NT2/D1 (cell line): ENCODE data around the gene GPSM1.

Experiments
- DNase-seq: peaks from one replicate; pipeline ENCODE4 v3.0.0-alpha.2; 2011; ENCODE audit warnings: low read depth, low spot score
- H3K27me3 ChIP-seq: 2 replicates; pipeline ENCODE4 v1.6.0; 2011; ENCODE audit warnings: mild to moderate bottlenecking; ENCODE audit not compliant: insufficient read length, insufficient read depth
- H3K36me3 ChIP-seq: 2 replicates; pipeline ENCODE4 v1.6.1; 2011; ENCODE audit warnings: mild to moderate bottlenecking, low read length, mixed read lengths; ENCODE audit not compliant: insufficient read depth, insufficient read length
- H3K4me1 ChIP-seq: 2 replicates; pipeline ENCODE4 v1.5.1; 2011; ENCODE audit not compliant: insufficient read depth, insufficient read length
- H3K4me3 ChIP-seq: 2 replicates; pipeline ENCODE4 v1.5.1; 2011; ENCODE audit warnings: low read depth; ENCODE audit not compliant: insufficient read length
- H3K9ac ChIP-seq: 2 replicates; pipeline ENCODE4 v1.6.0; 2011; ENCODE audit warnings: low read depth; ENCODE audit not compliant: insufficient read length
- H3K9me3 ChIP-seq: 2 replicates; pipeline ENCODE4 v1.5.1; 2011; ENCODE audit warnings: mild to moderate bottlenecking, low read length; ENCODE audit not compliant: insufficient read depth
- SUZ12 ChIP-seq: IDR thresholded peaks from 2 replicates; pipeline ENCODE4 v1.6.1; 2011; ENCODE audit not compliant: insufficient read length, insufficient read depth; ENCODE audit errors: extremely low read depth
- YY1 ChIP-seq: IDR thresholded peaks from 2 replicates; pipeline ENCODE4 v1.6.1; 2011; ENCODE audit not compliant: insufficient read length, insufficient read depth
- ZNF274 ChIP-seq: IDR thresholded peaks from 2 replicates; pipeline ENCODE4 v1.6.1; 2011; ENCODE audit warnings: mild to moderate bottlenecking, low read depth, low read length

GPSM1 gene

DNA sequence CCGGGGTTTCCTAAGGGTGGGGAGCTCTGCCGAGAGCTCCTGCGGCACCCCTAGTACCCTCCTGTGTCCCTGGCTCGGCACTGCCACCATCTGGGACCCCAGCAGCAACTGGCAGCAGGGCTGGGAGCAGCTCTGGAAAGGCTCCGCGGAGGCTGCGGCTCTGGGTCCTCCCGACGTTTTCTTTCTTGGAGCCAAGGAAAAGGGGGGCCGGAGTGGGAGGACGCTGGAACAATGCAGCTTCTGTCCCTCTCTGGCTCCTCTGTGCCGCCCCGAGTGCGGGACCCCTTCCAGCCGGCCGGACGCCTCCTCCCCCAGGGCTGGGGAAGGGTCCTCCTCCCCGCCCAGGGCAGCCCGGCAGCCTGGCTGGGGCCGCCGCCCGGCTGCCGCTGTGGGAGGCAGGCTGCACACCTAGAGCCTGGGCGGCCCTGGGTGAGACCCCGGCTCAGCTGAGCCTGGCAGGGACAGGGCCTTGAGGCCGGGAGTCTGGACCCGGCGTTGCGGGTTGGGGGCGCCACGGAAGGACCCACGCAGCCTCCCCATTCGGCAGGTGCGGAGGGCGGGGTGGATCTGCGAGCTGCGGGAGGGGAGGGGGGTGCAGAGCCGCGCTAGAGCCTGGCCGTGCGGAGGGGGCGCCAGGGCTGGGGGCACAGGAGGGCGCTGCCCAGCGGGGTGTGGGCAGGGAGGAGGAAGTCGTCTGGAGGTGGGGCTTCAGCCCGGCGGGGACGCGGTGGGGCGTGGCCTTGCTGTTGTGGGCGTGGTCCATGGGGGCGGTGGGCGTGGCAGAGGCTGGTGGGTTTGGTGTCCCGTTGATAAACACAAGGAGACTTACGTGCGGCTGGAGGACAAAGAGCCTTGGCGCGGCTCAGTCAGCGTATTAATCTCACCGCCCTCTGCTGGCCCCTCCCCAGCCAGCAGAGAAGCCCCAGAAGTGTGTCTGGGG, 15.1 kb downstream of the GPSM1 start:
- peaks cover 52% of the 10 kb centered on the region for H3K36me3 ChIP-seq
- peak overlapping the region; percentile 36 for H3K9ac ChIP-seq
- H3K27me3 ChIP-seq = no peaks in the 10 kb centered on the region

DNA sequence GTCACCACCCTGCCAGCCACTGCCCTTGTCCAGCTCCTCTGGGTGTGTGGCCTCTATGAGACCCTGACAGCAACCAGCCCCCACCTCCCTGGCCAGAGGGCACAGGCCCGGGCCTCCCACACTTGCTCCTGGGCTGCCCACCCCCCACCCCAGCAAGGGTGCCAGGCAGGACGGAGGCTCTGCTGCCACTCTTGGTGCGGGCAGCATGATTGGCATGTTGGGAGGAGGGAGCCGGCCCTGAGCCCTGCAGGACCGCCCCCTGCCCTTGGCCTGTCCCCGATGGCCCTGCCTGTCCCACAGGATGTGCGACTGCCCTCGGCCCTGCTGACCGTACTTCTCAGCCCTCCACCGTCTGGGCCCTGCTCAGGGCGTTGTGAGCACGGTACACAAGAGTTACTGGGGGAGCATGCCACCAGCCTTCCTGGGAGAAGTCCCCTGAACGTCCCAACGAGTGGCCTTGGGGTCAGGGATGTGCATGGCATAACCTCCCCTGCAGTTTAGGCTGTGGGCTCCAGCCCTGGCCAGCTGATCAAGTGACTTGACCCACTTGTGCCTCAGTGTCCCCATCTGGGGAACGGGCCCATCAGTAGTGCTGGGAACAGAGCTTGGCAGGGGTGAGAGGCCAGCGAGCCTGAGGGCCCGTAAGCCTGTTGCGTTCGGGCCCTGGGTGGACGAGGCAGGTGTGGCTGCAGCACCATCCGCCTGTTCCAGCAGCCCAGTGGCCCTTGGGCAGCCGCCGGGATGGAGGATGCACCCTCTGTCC, 16.0 kb downstream of the GPSM1 start:
- DNase-seq = no peak
- H3K9me3 ChIP-seq = no peaks in the 10 kb centered on the region
- peaks cover 49% of the 10 kb centered on the region for H3K4me1 ChIP-seq
- no peaks in the 10 kb centered on the region for H3K27me3 ChIP-seq
- peak overlapping the region; percentile 64 for H3K9ac ChIP-seq
- H3K4me3 ChIP-seq = no peak overlapping the region
- TF ChIP-seq SUZ12 = no peak
- TF ChIP-seq YY1 = no peak
- no peak for TF ChIP-seq ZNF274
- peaks cover 43% of the 10 kb centered on the region for H3K36me3 ChIP-seq

More for the DNA sequence above, 15.1 kb downstream of the GPSM1 start:
- Histone ChIP-seq H3K4me3 (no peak overlapping the region), H3K9me3 (no peaks in the 10 kb centered on the region), H3K4me1 (peaks cover 42% of the 10 kb centered on the region)
- TF ChIP-seq ZNF274 (no peak), SUZ12 (no peak), YY1 (no peak)
- DNase-seq = no peak

DNA sequence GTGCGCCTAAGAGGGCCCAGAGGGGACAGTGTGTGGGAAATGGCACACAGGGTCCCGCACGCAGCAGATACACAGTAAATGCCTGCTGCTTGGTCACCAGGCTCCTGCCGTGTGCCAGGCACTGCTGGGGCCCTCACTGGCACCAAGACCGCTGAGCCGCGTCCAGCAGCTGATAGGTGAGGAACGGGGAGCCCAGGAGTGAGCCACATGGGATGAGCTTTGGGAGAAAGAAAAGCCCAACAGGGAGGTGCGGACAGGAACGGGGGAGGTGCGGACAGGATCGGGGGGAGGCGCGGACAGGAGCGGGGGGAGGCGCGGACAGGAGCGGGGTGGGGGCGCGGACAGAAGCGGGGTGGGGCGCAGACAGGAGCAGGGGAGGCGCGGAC, 16.5 kb downstream of the GPSM1 start:
- DNase-seq = no peak
- TF ChIP-seq ZNF274 = no peak
- no peak for TF ChIP-seq YY1
- Histone ChIP-seq H3K4me3 (no peak overlapping the region), H3K9me3 (no peaks in the 10 kb centered on the region), H3K9ac (peak overlapping the region; percentile 64), H3K27me3 (no peaks in the 10 kb centered on the region), H3K4me1 (peaks cover 45% of the 10 kb centered on the region), H3K36me3 (peaks cover 41% of the 10 kb centered on the region)

DNA sequence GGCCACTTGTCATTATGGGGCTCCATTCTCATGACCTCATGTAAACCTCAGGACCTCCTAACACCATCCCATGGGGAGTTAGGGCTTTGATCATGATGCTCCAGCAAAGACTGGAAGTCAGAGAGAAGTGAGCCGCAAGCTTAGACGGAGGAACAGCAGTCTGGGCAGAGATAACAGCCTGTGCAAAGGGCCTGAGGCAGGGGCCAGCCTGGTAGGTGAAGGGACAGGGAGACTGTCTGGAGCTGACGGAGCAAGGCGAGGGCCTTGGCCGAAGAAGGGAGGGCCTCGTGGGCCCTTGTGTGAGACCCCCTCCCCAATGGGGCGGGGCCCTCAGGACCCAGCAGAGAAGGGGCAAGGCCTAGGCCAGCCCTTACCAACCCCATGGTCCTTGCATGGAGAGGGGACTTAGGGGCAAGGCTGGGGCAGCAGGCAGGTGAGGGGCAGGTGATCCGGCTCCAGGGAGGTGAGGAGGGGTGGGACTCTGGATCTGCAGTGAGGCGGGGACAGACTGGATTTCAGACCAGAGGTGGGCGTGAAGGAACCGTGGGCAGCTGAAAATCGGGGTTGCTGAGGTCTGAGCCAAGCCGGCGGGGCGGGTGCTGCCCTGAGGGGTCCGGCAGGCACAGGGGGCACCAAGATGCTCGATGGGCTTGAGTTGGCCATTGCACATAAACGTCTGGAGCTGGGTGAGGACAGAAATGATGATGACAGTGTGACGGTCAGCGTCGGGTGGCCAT, 17.4 kb downstream of the GPSM1 start:
- Histone ChIP-seq H3K27me3 (no peaks in the 10 kb centered on the region), H3K9me3 (no peaks in the 10 kb centered on the region), H3K4me3 (no peak overlapping the region), H3K4me1 (peaks cover 42% of the 10 kb centered on the region), H3K36me3 (peaks cover 44% of the 10 kb centered on the region), H3K9ac (peak overlapping the region; percentile 68)
- no peak for DNase-seq
- TF ChIP-seq SUZ12 (no peak), YY1 (no peak), ZNF274 (no peak)

DNA sequence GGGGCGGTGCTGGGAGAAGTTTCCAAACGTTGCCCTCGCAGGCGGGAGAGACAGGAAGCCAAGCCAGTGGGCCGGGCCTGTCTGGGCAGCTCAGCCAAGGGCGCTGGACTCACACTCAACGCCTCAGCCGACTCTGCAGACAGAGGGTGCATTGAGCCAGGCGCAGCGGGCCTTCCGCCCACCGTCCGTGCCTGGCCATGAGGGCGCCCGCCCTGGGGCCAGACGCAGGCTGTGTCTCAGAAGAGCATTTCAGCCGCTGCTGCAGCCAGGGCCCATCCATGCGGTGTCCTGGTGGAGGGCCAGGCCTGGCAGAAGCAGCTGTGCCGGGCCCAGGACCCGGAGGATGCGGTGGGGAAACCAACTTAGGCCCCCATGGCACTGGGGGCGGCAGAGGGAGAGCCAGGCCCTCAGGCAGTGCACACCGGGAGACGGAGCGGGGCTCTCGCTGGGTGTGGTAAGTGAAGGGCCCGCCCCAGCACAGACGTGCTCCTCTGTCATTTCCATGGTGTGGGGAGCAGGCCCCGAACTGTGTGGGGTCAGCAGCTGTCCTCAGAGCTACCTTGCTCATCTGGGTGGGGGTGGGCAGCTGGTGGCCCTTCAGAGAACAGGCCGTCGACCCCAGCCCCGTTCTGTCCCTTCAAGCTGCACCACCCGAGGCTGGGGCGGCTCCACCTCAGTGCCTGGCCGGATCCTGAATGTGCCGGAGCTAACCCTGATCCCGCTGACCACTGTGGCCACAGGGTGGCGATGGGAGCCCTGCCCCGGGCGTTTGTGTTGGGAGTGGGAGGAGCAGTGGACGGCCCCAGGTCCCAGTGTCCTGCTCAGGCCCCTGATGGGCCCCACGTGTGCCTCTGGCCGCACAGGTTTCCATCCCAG, 18.2 kb downstream of the GPSM1 start:
- H3K27me3 ChIP-seq = no peaks in the 10 kb centered on the region
- H3K9me3 ChIP-seq = no peaks in the 10 kb centered on the region; the same call in 1 of the 2 replicates
- H3K9ac ChIP-seq = peak overlapping the region; percentile 68
- no peak overlapping the region for H3K4me3 ChIP-seq
- DNase-seq = no peak
- peaks cover 38% of the 10 kb centered on the region for H3K4me1 ChIP-seq
- TF ChIP-seq SUZ12 (no peak), ZNF274 (no peak), YY1 (no peak)
- peaks cover 36% of the 10 kb centered on the region for H3K36me3 ChIP-seq

DNA sequence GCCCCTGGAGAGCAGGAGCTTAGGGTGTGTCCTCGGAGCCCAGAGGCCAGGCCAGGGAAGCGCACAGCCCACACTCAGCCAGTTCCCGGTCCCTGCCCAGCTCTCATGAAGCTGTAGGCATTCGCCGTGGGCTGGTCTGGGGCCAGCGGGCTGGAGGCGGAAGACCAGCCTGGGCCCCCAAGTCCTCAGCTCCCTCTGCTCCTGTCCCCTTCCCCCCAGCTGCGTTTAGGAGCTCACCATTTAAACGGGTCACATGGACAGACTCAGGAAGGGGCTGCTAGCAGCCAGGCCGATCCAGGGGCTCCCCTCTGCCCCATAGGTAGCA, 18.8 kb downstream of the GPSM1 start:
- DNase-seq = no peak
- Histone ChIP-seq H3K36me3 (peaks cover 36% of the 10 kb centered on the region), H3K4me1 (peaks cover 36% of the 10 kb centered on the region), H3K27me3 (no peaks in the 10 kb centered on the region), H3K9me3 (no peaks in the 10 kb centered on the region; the same call in 1 of the 2 replicates), H3K9ac (peak overlapping the region; percentile 68), H3K4me3 (no peak overlapping the region)
- TF ChIP-seq YY1 (no peak), ZNF274 (no peak), SUZ12 (no peak)
